Right lobe of liver (tissue), 4 donors: Measurements from ENCODE around the gene DYNLRB1.

ENCODE experiments used
- CTCF ChIP-seq, 4 donors: fragments of 200-600 bp in 3 of 4; fragments of 450-650 bp in 1 of 4; IDR thresholded peaks; one replicate each; pipeline versions ENCODE4 v1.5.1 to v1.8.0; 2016 to 2022; ENCODE audit warnings: antibody characterized with exemption in 4 of 4, mild to moderate bottlenecking in 2 of 4
- POLR2A ChIP-seq: fragments of 450-650 bp; IDR thresholded peaks from one replicate; pipeline ENCODE4 v1.6.1; 2017; ENCODE audit warnings: antibody characterized with exemption, mild to moderate bottlenecking
- donor health status: DM: no; HTN: no; CAD: no.
- donor health status: DM: no; HTN: no; CAD: no.
- donor health status: DM: no; HTN: yes; CAD: no.

DNA sequence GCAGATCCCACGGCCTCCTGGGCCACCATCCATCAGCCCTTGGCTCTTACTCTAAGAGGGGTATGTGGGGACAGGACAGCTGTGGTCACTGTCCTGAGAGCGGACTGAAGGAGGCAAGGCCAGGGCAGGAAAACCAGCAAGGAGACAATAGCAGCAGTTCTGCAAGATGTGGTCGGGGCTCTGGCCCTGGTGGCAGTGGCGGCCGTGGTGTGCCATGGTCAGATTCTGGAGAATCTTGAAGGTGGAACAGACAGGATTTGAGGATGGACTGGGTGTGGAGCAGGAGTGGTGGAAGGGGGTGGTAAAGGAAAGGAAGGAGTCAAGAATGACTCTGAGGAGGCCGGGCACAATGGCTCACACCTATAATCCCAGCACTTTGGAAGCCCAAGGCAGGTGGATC is 36.3 kb downstream of the DYNLRB1 start:
- TF ChIP-seq POLR2A = no peak
- TF ChIP-seq CTCF (IDR thresholded peaks at IDR 0.05) = no peak
